Dedifferentiated amniotic fluid mesenchymal stem cell (primary cell): ENCODE data around the gene NR1H2.
"Not testable (repeated sequence)": the region's sequence is repeated elsewhere in the genome, so short reads cannot be mapped to it uniquely, and the experiment has no call there.

Source experiments
- DNase-seq: peaks from one replicate; pipeline ENCODE4 v3.0.0-alpha.2; 2016; ENCODE audit errors: extremely low spot score

The NR1H2 gene

GRCh38 chr19:50376166-50377050 lies at the start of gene NR1H2:
Gene NR1H2 (plus strand): TSS chr19:50376457. CDS start chr19:50377606, 1,149 bp downstream.
- DNase-seq = peak; percentile 99

GRCh38 chr19:50327013-50327412 lies 49.2 kb upstream of the NR1H2 start:
- DNase-seq = no peak

GRCh38 chr19:50327461-50328223 lies 48.6 kb upstream of the NR1H2 start:
- no peak for DNase-seq

GRCh38 chr19:50328224-50328872 lies 47.9 kb upstream of the NR1H2 start:
- DNase-seq = no peak

- DNase-seq = no peak
Observed at GRCh38 chr19:50328873-50329145, 47.4 kb upstream of the NR1H2 start.

GRCh38 chr19:50329146-50329925 lies 46.9 kb upstream of the NR1H2 start, which contains the start of gene KCNC3:
Gene KCNC3 (minus strand): TSS chr19:50329377. CDS start chr19:50329082, 295 bp downstream.
- DNase-seq = peak; percentile 53

- not testable (repeated sequence) for DNase-seq
Observed at GRCh38 chr19:50329926-50330294, 46.3 kb upstream of the NR1H2 start.

- no peak for DNase-seq
Observed at GRCh38 chr19:50330365-50331078, 45.7 kb upstream of the NR1H2 start.

- no peak for DNase-seq
Observed at GRCh38 chr19:50331221-50331993, 44.9 kb upstream of the NR1H2 start.

GRCh38 chr19:50331994-50332243 lies 44.3 kb upstream of the NR1H2 start:
- no peak for DNase-seq

GRCh38 chr19:50332244-50333038 lies 43.8 kb upstream of the NR1H2 start:
- DNase-seq = no peak

GRCh38 chr19:50333235-50333736 lies 43.0 kb upstream of the NR1H2 start:
- peak; percentile 65 for DNase-seq

- no peak for DNase-seq
Observed at GRCh38 chr19:50333737-50334617, 42.3 kb upstream of the NR1H2 start.

GRCh38 chr19:50334741-50335421 lies 41.4 kb upstream of the NR1H2 start:
- DNase-seq = no peak

GRCh38 chr19:50337031-50337430 lies 39.2 kb upstream of the NR1H2 start:
- not testable (repeated sequence) for DNase-seq

GRCh38 chr19:50340331-50340730 lies 35.9 kb upstream of the NR1H2 start:
- DNase-seq = no peak

- no peak for DNase-seq
Observed at GRCh38 chr19:50341091-50341564, 35.1 kb upstream of the NR1H2 start.
